Adrenal gland (tissue), 12 donors: ENCODE data around the gene RNLS. TPM values are rescaled to one million over a fixed set of nuclear protein-coding genes. Genes with fewer than 3 reads are reported as not detected.

Experiments used
- DNase-seq, 7 donors: peaks; one replicate each; pipeline ENCODE4 v3.0.0-alpha.2; 2019 to 2020
- H3K27ac ChIP-seq, 5 donors: fragments of 200-600 bp; sonication (generic) in 4 of 5; 1 replicate in 3 of 5; 2 replicates in 2 of 5; pipeline versions ENCODE4 v1.5.1 to v1.8.0; 2016 to 2020; ENCODE audit warnings: mild to moderate bottlenecking in 1 of 5
- H3K27me3 ChIP-seq: fragments of 200-600 bp; 2 replicates; pipeline ENCODE4 v1.8.0; 2021
- H3K36me3 ChIP-seq, 2 donors: fragments of 200-600 bp; replicated peaks in 1 of 2; 1 replicate in 1 of 2; 2 replicates in 1 of 2; pipeline versions ENCODE4 v1.5.1 to v1.8.0; 2018 to 2022
- H3K4me1 ChIP-seq, 2 donors: fragments of 200-600 bp; replicated peaks in 1 of 2; 1 replicate in 1 of 2; 2 replicates in 1 of 2; pipeline versions ENCODE4 v1.5.1 to v1.8.0; 2018 to 2021
- H3K4me3 ChIP-seq, 4 donors: fragments of 200-600 bp; sonication (generic) in 3 of 4; one replicate each; pipeline ENCODE4 v1.5.1; 2016 to 2018
- H3K9me3 ChIP-seq, 3 donors: fragments of 200-600 bp; sonication (generic) in 1 of 3; replicated peaks in 1 of 3; 1 replicate in 2 of 3; 2 replicates in 1 of 3; pipeline versions ENCODE4 v1.5.1 to v1.8.0; 2016 to 2021
- POLR2A ChIP-seq, 2 donors: fragments of 450-650 bp; IDR thresholded peaks; one replicate each; pipeline ENCODE4 v1.6.1; 2017; ENCODE audit warnings: antibody characterized with exemption in 2 of 2, mild to moderate bottlenecking in 2 of 2, moderate library complexity in 1 of 2
- WGBS, 4 donors: extraction: QIAGEN DNeasy Blood & Tissue Kit in 2 of 4; methylation state at CpG; one replicate each; pipeline versions ENCODE4 v1.1.5 to v1.1.7; 2013 to 2017; 5-methylcytosine and 5-hydroxymethylcytosine counted together
- intact Hi-C, 2 donors: fragments of 100-400 bp; cut with DNase I; formaldehyde crosslinking; loops; one replicate each; pipeline versions ENCODE4 v1.14.1 to v1.15.0; 2022 to 2023
- polyA plus RNA-seq, 3 donors: library from polyadenylated mRNA; stranded (reverse); fragments of 200-250 nt in 2 of 3; fragments of 350-450 nt in 1 of 3; fragmentation: Illumina TruSeq in 1 of 3; extraction: RNeasy Lipid Tissue Mini Kit (QIAGEN cat#74804) in 1 of 3; gene quantifications; one replicate each; pipeline ENCODE4 v1.2.3, GENCODE V29; 2013 to 2014
- total RNA-seq, 9 donors: library from RNA; depleted of rRNA in 4 of 9; stranded (reverse); fragments of >200 nt in 4 of 9; fragments of 120-200 nt in 1 of 9; fragmentation: NEBNext Ultra II Directional in 1 of 9; extraction: Animal tissue kit (Norgen Biotek cat#: 25700) in 1 of 9; gene quantifications; one replicate each; pipeline versions ENCODE4 v1.1.0 to v1.2.4, GENCODE V29; 2013 to 2023
- TF ChIP-seq, protein P1 (sequence below), 6 experiments: fragments of 450-650 bp in 4 of 6; fragments of 200-600 bp in 2 of 6; sonication (generic) in 1 of 6; IDR thresholded peaks; 1 replicate in 5 of 6; 2 replicates in 1 of 6; pipeline versions ENCODE4 v1.5.1 to v1.8.0; 2016 to 2021; ENCODE audit warnings: antibody characterized with exemption in 6 of 6, mild to moderate bottlenecking in 2 of 6, moderate library complexity in 1 of 6
- donor health status: healthy with polysubstance abuse.
- donor health status: Bipolar disorder and iron deficiency.
- donor health status: DM: yes; HTN: yes; CAD: no.
- donor health status: DM: no; HTN: no; CAD: no.
- donor health status: DM: no; HTN: no; CAD: no.
- donor health status: DM: yes; HTN: yes; CAD: no.

Gene RNLS
- total and polyA plus RNA-seq, 12 donors, result 7.2 to 51.3 (median 27.9) TPM

DNA sequence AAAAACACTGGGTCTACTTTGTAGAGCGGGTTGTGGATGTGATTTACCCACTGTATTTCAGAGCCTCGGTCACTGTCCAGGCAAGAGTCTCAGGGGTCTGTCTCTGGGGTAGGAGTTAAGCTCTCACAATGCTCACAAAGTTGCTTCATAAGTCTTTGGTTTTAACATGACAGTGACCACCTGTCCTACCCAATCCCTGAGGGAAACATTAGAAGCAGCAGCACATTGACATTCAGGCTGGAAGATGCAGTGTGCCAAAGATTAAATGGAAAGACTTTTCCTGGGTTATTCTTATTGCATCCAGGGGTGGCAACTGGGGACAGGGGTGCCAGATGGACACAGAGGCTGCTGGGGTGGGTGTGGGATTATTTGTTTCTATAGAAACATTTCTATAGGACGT lies 330.0 kb downstream of the RNLS start:
- DNase-seq, result no peak
- Histone ChIP-seq H3K4me1 (peaks cover 6 to 17% of the 10 kb centered on the region in 2 donors), H3K27me3 (no peaks in the 10 kb centered on the region), H3K9me3 (no peaks in the 10 kb centered on the region), H3K36me3 (no peaks in the 10 kb centered on the region), H3K27ac (no peak overlapping the region), H3K4me3 (no peak overlapping the region)
- 87 to 97% (median 94%) methylated on average over 3 of the region's 3 CpGs for WGBS, 4 donors
- intact Hi-C loops, result no loop called here
- TF ChIP-seq POLR2A (IDR thresholded peaks at IDR 0.05), result no peak
- TF ChIP-seq, protein P1, sequence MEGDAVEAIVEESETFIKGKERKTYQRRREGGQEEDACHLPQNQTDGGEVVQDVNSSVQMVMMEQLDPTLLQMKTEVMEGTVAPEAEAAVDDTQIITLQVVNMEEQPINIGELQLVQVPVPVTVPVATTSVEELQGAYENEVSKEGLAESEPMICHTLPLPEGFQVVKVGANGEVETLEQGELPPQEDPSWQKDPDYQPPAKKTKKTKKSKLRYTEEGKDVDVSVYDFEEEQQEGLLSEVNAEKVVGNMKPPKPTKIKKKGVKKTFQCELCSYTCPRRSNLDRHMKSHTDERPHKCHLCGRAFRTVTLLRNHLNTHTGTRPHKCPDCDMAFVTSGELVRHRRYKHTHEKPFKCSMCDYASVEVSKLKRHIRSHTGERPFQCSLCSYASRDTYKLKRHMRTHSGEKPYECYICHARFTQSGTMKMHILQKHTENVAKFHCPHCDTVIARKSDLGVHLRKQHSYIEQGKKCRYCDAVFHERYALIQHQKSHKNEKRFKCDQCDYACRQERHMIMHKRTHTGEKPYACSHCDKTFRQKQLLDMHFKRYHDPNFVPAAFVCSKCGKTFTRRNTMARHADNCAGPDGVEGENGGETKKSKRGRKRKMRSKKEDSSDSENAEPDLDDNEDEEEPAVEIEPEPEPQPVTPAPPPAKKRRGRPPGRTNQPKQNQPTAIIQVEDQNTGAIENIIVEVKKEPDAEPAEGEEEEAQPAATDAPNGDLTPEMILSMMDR (IDR thresholded peaks at IDR 0.05), result no peak

DNA sequence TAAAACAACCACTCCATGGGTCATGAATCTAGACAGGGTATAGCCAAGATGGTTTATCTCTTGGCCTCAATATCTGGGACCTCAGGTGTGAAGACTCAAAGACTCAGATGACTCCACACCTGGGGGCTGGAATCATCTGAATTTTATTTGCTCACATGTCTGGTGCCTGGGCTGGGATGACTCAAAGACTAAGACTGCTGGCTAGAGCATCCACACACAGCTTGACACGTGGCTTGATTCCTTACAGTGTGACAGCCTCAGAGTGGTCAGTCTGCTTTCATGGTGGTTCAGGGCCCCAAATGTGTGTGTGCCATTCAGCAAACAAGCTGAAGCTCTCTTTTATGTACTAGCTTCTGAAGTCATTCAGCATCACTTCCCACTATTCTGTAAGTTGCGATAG lies 333.7 kb downstream of the RNLS start:
- no peak for DNase-seq
- H3K36me3 ChIP-seq, result no peaks in the 10 kb centered on the region
- H3K27me3 ChIP-seq, result no peaks in the 10 kb centered on the region
- no peaks in the 10 kb centered on the region for H3K9me3 ChIP-seq
- intact Hi-C loops, result no loop called here
- TF ChIP-seq POLR2A (IDR thresholded peaks at IDR 0.05), result no peak
- TF ChIP-seq, protein P1 (IDR thresholded peaks at IDR 0.05), result no peak
- H3K4me1 ChIP-seq, result peaks cover 8 to 22% of the 10 kb centered on the region in 2 donors
- 92 to 95% (median 94%) methylated on average over 2 of the region's 2 CpGs for WGBS, 4 donors
- no peak overlapping the region for H3K27ac ChIP-seq
- no peak overlapping the region for H3K4me3 ChIP-seq

DNA sequence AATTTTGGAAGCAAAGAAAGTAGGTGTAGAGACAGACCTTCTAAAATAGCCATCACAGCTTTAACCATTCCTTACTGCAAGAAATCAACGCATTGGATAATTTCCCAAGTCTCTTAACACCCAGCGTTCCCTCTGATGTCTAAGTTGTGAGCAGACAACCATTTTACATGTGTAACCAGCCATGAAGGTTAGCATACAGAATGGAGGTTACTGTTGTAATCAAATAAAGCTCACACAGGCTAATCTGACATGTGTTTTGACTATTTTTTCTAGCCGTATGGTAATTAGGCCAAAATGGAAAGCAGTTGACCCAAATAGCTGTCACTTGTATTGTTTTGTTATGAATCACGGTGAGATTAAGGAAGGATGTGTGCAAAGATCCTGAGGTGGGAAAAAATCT lies 336.4 kb downstream of the RNLS start:
- Histone ChIP-seq H3K36me3 (no peaks in the 10 kb centered on the region), H3K4me1 (peaks cover 22 to 30% of the 10 kb centered on the region in 2 donors)
- intact Hi-C loops, result no loop called here

DNA sequence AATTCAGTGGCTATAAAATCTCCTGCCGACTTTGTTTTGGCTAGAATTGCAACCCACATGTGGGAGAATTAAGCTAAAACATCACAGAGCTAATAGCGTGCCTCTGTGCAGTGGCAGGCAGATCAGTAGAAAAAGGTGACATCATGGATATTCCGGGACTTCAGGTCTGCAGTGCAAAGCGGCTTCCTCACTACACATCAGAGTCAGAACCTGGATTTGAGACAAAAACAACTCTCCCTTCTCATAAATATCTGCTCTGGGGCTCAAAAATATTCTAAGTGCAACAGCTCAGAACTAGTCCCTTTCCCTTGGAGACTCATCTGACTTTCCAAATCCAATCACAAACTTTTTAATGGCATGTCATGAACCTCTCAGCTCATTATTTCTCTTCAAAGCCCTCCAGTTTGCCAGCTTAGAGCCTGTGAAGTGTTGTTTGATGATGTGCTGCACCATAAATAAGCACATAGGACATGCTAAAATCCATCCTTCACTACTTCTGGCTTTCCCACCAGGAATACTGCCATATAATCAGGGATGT lies 337.1 kb downstream of the RNLS start:
- no peaks in the 10 kb centered on the region for H3K9me3 ChIP-seq
- H3K27ac ChIP-seq, result peak overlapping the region in 2 of 5 donors; percentile 11 to 28
- DNase-seq, result no peak
- no peaks in the 10 kb centered on the region for H3K27me3 ChIP-seq
- no peak overlapping the region for H3K4me3 ChIP-seq
- intact Hi-C loops, result no loop called here
- H3K36me3 ChIP-seq, result no peaks in the 10 kb centered on the region
- TF ChIP-seq, protein P1 (IDR thresholded peaks at IDR 0.05), result no peak
- no peak for TF ChIP-seq POLR2A (IDR thresholded peaks at IDR 0.05)
- WGBS, 4 donors, result 52 to 79% (median 59%) methylated on average over 4 of the region's 4 CpGs
- peaks cover 22 to 30% of the 10 kb centered on the region in 2 donors for H3K4me1 ChIP-seq

More for the DNA sequence above, 336.4 kb downstream of the RNLS start:
- H3K4me3 ChIP-seq, result no peak overlapping the region
- TF ChIP-seq, protein P1 (IDR thresholded peaks at IDR 0.05), result no peak
- TF ChIP-seq POLR2A (IDR thresholded peaks at IDR 0.05), result no peak
- no peaks in the 10 kb centered on the region for H3K9me3 ChIP-seq
- WGBS, 4 donors, result 80 to 86% (median 83%) methylated on average over 4 of the region's 4 CpGs
- no peak for DNase-seq
- peak overlapping the region in 1 of 5 donors; percentile 28 for H3K27ac ChIP-seq
- no peaks in the 10 kb centered on the region for H3K27me3 ChIP-seq
